ENCODE data around the gene NANOS3. TPM values are rescaled to one million over a fixed set of nuclear protein-coding genes. Genes with fewer than 3 reads are reported as not detected.
"Not testable (repeated sequence)": the region's sequence is repeated elsewhere in the genome, so short reads cannot be mapped to it uniquely, and the experiment has no call there.

NANOS3 gene
- total and polyA plus RNA-seq, 9 donors = 0.71 to 3.4 (median 1.4) TPM

DNA sequence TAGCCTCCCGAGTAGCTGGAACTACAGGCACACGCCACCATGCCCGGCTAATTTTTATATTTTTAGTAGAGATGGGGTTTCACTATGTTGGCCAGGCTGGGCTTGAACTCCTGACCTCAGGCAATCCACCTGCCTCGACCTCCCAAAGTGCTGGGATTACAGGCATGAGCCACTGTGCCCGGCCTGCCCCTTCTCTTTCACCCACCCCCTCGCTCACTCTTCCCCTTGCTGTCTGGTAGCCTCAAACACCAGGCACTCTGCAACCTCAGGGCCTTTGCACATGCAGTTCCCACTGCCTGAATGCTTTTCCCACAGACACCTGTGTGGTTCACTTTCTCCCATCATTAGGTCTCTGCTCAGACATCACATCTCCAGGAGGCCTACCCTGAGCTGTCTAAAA lies 45.2 kb downstream of the NANOS3 start:
- H3K27me3 ChIP-seq (ENCODE audit: control insufficient read depth, insufficient read depth, low read length); H3K4me1 ChIP-seq (ENCODE audit: control insufficient read depth, insufficient read depth, low read length); H3K27ac ChIP-seq (ENCODE audit: low read length); H3K9me3 ChIP-seq (replicated peaks; ENCODE audit: control insufficient read depth, low read depth, low read length); DNase-seq; H3K4me3 ChIP-seq (ENCODE audit: low read length): not testable (repeated sequence)
- peaks cover 67% of the 10 kb centered on the region for H3K36me3 ChIP-seq (ENCODE audit: control insufficient read depth, insufficient read depth, low read length)
- 88% methylated on average over 3 of the region's 6 CpGs for WGBS (ENCODE audit: insufficient coverage)

DNA sequence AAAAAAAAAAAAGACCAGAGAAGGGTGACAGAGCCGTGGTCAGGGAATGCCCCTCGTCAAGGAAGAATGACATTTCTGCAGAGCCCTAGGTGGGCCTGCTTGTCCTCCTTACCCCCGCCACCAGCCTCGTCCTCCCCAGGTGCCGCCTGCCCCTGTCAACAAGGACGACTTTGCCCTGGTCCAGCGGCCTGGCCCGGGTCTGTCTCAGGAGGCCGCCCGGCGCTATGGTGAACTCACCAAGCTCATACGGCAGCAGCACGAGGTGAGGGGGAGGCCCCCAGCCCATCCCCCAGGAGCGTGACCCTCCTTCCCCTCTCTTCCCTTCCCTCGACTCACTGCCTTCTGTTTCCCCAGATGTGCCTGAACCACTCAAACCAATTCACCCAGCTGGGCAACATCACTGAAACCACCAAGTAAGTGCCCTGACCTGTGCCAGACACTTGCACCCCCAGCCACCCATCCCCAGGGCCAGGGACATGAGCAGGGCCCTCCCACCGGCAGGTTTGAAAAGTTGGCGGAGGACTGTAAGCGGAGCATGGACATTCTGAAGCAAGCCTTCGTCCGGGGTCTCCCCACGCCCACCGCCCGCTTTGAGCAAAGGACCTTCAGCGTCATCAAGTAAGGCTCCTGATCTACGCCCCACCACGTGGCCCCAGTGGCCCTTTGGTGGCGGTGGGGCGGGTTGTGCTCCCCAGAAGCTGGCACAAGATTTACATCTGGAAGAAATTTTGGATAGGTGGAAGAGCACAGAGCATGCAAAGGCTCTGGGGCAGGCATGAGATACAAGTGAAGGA lies 46.5 kb downstream of the NANOS3 start:
- DNase-seq = no peak
- Histone ChIP-seq H3K27me3 (ENCODE audit: control insufficient read depth, insufficient read depth, low read length) (no peaks in the 10 kb centered on the region), H3K36me3 (ENCODE audit: control insufficient read depth, insufficient read depth, low read length) (peaks cover 68% of the 10 kb centered on the region), H3K4me1 (ENCODE audit: control insufficient read depth, insufficient read depth, low read length) (no peaks in the 10 kb centered on the region), H3K27ac (ENCODE audit: low read length) (no peak overlapping the region), H3K4me3 (ENCODE audit: low read length) (no peak overlapping the region), H3K9me3 (replicated peaks; ENCODE audit: control insufficient read depth, low read depth, low read length) (peaks cover 8% of the 10 kb centered on the region)
- 93% methylated on average over 27 of the region's 28 CpGs for WGBS (ENCODE audit: insufficient coverage)

DNA sequence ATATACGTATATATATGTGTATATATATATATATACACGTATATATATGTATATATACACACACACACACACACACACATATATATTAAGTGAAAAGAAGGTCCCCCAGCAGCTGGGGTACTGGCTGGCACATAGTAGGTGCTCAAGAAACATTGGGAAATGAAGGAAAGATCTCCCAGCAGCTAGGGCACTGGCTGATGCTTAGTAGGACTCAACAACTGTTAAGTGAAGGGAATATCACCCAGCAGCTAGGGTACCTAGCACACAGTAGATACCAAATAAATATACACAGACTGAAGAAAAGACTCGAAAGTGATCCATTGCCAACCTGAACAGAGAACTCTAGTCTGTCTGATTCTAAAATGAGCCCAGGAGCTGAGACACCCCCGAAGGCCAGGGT lies 49.1 kb downstream of the NANOS3 start:
- DNase-seq = no peak
- Histone ChIP-seq H3K4me3 (ENCODE audit: low read length) (no peak overlapping the region), H3K36me3 (ENCODE audit: control insufficient read depth, insufficient read depth, low read length) (peaks cover 58% of the 10 kb centered on the region), H3K27me3 (ENCODE audit: control insufficient read depth, insufficient read depth, low read length) (no peaks in the 10 kb centered on the region), H3K9me3 (replicated peaks; ENCODE audit: control insufficient read depth, low read depth, low read length) (peaks cover 3% of the 10 kb centered on the region), H3K27ac (ENCODE audit: low read length) (no peak overlapping the region), H3K4me1 (ENCODE audit: control insufficient read depth, insufficient read depth, low read length) (no peaks in the 10 kb centered on the region)
- 86% methylated on average over 1 of the region's 4 CpGs for WGBS (ENCODE audit: insufficient coverage)

DNA sequence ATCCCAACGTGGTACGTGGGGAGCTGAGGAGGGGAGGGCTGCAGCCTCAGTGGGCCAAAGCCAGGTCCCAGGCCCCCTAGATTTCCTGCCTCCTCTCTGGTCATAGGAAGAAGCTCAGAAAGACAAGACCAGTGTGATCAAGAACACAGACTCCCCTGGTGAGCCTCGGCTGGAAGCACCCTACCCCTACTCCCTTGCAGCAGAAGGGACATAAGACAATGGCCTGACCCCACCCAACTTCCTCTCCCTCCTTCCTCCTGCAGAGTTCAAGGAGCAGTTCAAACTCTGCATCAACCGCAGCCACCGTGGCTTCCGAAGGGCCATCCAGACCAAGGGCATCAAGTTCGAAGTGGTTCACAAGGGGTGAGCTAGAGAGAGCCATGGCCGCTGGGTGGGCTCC lies 49.8 kb downstream of the NANOS3 start:
- no peak for DNase-seq
- Histone ChIP-seq H3K27me3 (ENCODE audit: control insufficient read depth, insufficient read depth, low read length) (no peaks in the 10 kb centered on the region), H3K4me3 (ENCODE audit: low read length) (no peak overlapping the region), H3K36me3 (ENCODE audit: control insufficient read depth, insufficient read depth, low read length) (peaks cover 52% of the 10 kb centered on the region), H3K27ac (ENCODE audit: low read length) (no peak overlapping the region), H3K9me3 (replicated peaks; ENCODE audit: control insufficient read depth, low read depth, low read length) (no peaks in the 10 kb centered on the region), H3K4me1 (ENCODE audit: control insufficient read depth, insufficient read depth, low read length) (no peaks in the 10 kb centered on the region)
- no CpG with 5 or more reads among the region's 8 CpGs for WGBS (ENCODE audit: insufficient coverage)

DNA sequence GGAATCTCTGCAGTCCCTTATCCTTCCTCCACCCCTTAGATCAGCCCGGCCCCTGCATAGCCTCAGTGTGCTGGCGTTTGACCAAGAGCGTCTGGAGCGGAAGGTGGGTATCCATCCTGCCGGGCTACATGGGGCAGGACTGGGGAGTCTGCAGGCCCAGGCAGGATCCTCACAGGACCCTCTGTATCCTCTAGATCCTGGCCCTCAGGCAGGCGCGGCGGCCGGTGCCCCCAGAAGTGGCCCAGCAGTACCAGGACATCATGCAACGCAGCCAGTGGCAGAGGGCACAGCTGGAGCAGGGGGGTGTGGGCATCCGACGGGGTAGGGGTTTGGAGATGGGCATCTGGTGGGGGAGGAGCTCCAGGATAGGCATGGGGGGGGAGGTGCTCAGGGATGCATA lies 52.4 kb downstream of the NANOS3 start:
- Histone ChIP-seq H3K27me3 (ENCODE audit: control insufficient read depth, insufficient read depth, low read length) (no peaks in the 10 kb centered on the region), H3K9me3 (replicated peaks; ENCODE audit: control insufficient read depth, low read depth, low read length) (no peaks in the 10 kb centered on the region), H3K4me1 (ENCODE audit: control insufficient read depth, insufficient read depth, low read length) (no peaks in the 10 kb centered on the region), H3K27ac (ENCODE audit: low read length) (no peak overlapping the region), H3K36me3 (ENCODE audit: control insufficient read depth, insufficient read depth, low read length) (peaks cover 35% of the 10 kb centered on the region), H3K4me3 (ENCODE audit: low read length) (no peak overlapping the region)
- no peak for DNase-seq
- WGBS (ENCODE audit: insufficient coverage) = 83% methylated on average over 10 of the region's 12 CpGs

DNA sequence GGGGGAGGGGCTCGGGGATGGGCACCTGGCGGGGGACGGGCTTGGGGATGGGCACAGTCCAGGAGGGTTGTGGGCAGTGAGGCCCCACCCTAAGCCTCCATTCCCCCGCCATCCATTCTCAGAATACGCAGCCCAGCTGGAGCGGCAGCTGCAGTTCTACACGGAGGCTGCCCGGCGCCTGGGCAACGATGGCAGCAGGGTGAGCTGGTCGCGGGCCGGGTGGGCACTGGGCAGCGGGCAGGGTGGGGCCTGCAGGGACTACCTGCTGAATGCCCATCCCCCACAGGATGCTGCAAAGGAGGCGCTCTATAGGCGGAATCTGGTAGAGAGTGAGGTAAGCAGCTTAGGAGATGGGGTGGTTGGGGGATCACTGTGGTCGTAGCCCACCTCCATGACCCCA lies 53.0 kb downstream of the NANOS3 start:
- Histone ChIP-seq H3K36me3 (ENCODE audit: control insufficient read depth, insufficient read depth, low read length) (peaks cover 29% of the 10 kb centered on the region), H3K27ac (ENCODE audit: low read length) (no peak overlapping the region), H3K4me1 (ENCODE audit: control insufficient read depth, insufficient read depth, low read length) (no peaks in the 10 kb centered on the region), H3K9me3 (replicated peaks; ENCODE audit: control insufficient read depth, low read depth, low read length) (no peaks in the 10 kb centered on the region), H3K4me3 (ENCODE audit: low read length) (no peak overlapping the region), H3K27me3 (ENCODE audit: control insufficient read depth, insufficient read depth, low read length) (no peaks in the 10 kb centered on the region)
- DNase-seq = no peak
- WGBS (ENCODE audit: insufficient coverage) = 89% methylated on average over 10 of the region's 17 CpGs

Other genes with a start within 250 kb of the NANOS3 start
- gene MRI1, start 112.6 kb upstream of the NANOS3 start, total RNA-seq = 25.8 TPM
- gene MRI1, start 112.6 kb upstream of the NANOS3 start, polyA plus RNA-seq (ENCODE audit: insufficient read depth in 1 of 8, insufficient read length in 8 of 8, low replicate concordance in 1 of 8) = 10 to 100 TPM; 15.6 to 27.9 (median 20.2) TPM
- gene C19orf53, start 102.7 kb upstream of the NANOS3 start, total RNA-seq = 107 TPM
- gene C19orf53, start 102.7 kb upstream of the NANOS3 start, polyA plus RNA-seq (ENCODE audit: insufficient read depth in 1 of 8, insufficient read length in 8 of 8, low replicate concordance in 1 of 8) = 100 to 1,000 TPM; 108 to 139 (median 120) TPM
- 1.5 TPM for gene ZSWIM4, start 81.7 kb upstream of the NANOS3 start, total RNA-seq
- gene ZSWIM4, start 81.7 kb upstream of the NANOS3 start, polyA plus RNA-seq (ENCODE audit: insufficient read depth in 1 of 8, insufficient read length in 8 of 8, low replicate concordance in 1 of 8) = 1 to 10 TPM; 3.1 to 6.1 (median 4.5) TPM
- 2.1 TPM for gene BRME1, start 29.0 kb downstream of the NANOS3 start, total RNA-seq
- gene BRME1, start 29.0 kb downstream of the NANOS3 start, polyA plus RNA-seq (ENCODE audit: insufficient read depth in 1 of 8, insufficient read length in 8 of 8, low replicate concordance in 1 of 8) = 1 to 10 TPM; 2.4 to 6.1 (median 4.0) TPM
- gene CC2D1A, start 29.1 kb downstream of the NANOS3 start, total RNA-seq = 8.7 TPM
- gene CC2D1A, start 29.1 kb downstream of the NANOS3 start, polyA plus RNA-seq (ENCODE audit: insufficient read depth in 1 of 8, insufficient read length in 8 of 8, low replicate concordance in 1 of 8) = 10 to 100 TPM; 12.0 to 18.6 (median 15.3) TPM
- 0.09 TPM for gene PODNL1, start 61.3 kb downstream of the NANOS3 start, total RNA-seq
- gene PODNL1, start 61.3 kb downstream of the NANOS3 start, polyA plus RNA-seq (ENCODE audit: insufficient read depth in 1 of 8, insufficient read length in 8 of 8, low replicate concordance in 1 of 8) = 1 to 10 TPM in 2 of 8 donors, under 1 TPM in 6; 0.63 to 1.4 (median 0.98) TPM
- gene DCAF15, start 75.4 kb downstream of the NANOS3 start, total RNA-seq = 14.9 TPM
- gene DCAF15, start 75.4 kb downstream of the NANOS3 start, polyA plus RNA-seq (ENCODE audit: insufficient read depth in 1 of 8, insufficient read length in 8 of 8, low replicate concordance in 1 of 8) = 10 to 100 TPM; 18.6 to 26.1 (median 21.5) TPM
- 1.8 TPM for gene RFX1, start 129.2 kb downstream of the NANOS3 start, total RNA-seq
- gene RFX1, start 129.2 kb downstream of the NANOS3 start, polyA plus RNA-seq (ENCODE audit: insufficient read depth in 1 of 8, insufficient read length in 8 of 8, low replicate concordance in 1 of 8) = 1 to 10 TPM; 6.2 to 9.5 (median 7.3) TPM
- gene RLN3, start 151.0 kb downstream of the NANOS3 start, total RNA-seq = not detected
- gene RLN3, start 151.0 kb downstream of the NANOS3 start, polyA plus RNA-seq (ENCODE audit: insufficient read depth in 1 of 8, insufficient read length in 8 of 8, low replicate concordance in 1 of 8) = not detected
- 3.4 TPM for gene IL27RA, start 154.6 kb downstream of the NANOS3 start, total RNA-seq
- 1 to 10 TPM; 1.9 to 6.1 (median 4.1) TPM for gene IL27RA, start 154.6 kb downstream of the NANOS3 start, polyA plus RNA-seq (ENCODE audit: insufficient read depth in 1 of 8, insufficient read length in 8 of 8, low replicate concordance in 1 of 8)
- gene PALM3, start 184.9 kb downstream of the NANOS3 start, total RNA-seq = 0.18 TPM
- 1 to 10 TPM in 5 of 8 donors, under 1 TPM in 3; 0.33 to 2.3 (median 1.2) TPM for gene PALM3, start 184.9 kb downstream of the NANOS3 start, polyA plus RNA-seq (ENCODE audit: insufficient read depth in 1 of 8, insufficient read length in 8 of 8, low replicate concordance in 1 of 8)
- 0.62 TPM for gene MISP3, start 195.7 kb downstream of the NANOS3 start, total RNA-seq
- gene MISP3, start 195.7 kb downstream of the NANOS3 start, polyA plus RNA-seq (ENCODE audit: insufficient read depth in 1 of 8, insufficient read length in 8 of 8, low replicate concordance in 1 of 8) = 1 to 10 TPM in 2 of 8 donors, under 1 TPM in 6; 0.65 to 1.4 (median 0.78) TPM
- 0.18 TPM for gene C19orf67, start 208.6 kb downstream of the NANOS3 start, total RNA-seq
- not detected for gene C19orf67, start 208.6 kb downstream of the NANOS3 start, polyA plus RNA-seq (ENCODE audit: insufficient read depth in 1 of 8, insufficient read length in 8 of 8, low replicate concordance in 1 of 8)
- 27.1 TPM for gene SAMD1, start 213.6 kb downstream of the NANOS3 start, total RNA-seq
- 10 to 100 TPM; 38.3 to 53.6 (median 44.8) TPM for gene SAMD1, start 213.6 kb downstream of the NANOS3 start, polyA plus RNA-seq (ENCODE audit: insufficient read depth in 1 of 8, insufficient read length in 8 of 8, low replicate concordance in 1 of 8)
- 121 TPM for gene PRKACA, start 240.6 kb downstream of the NANOS3 start, total RNA-seq
- 100 to 1,000 TPM; 303 to 485 (median 426) TPM for gene PRKACA, start 240.6 kb downstream of the NANOS3 start, polyA plus RNA-seq (ENCODE audit: insufficient read depth in 1 of 8, insufficient read length in 8 of 8, low replicate concordance in 1 of 8)